Fibroblast of lung (primary cell): Measurements from ENCODE around the gene PEX11A. TPM values are rescaled to one million over a fixed set of nuclear protein-coding genes. Genes with fewer than 3 reads are reported as not detected.

Experiments
- DNase-seq, 2 donors: peaks; one replicate each; pipeline versions ENCODE4 v3.0.0 to v3.0.0-alpha.2; 2010; ENCODE audit warnings: low read depth in 2 of 2
- H2AFZ ChIP-seq: 2 replicates; pipeline ENCODE4 v1.5.1; 2012; ENCODE audit warnings: low read length, control low read depth, inconsistent platforms
- H3K27ac ChIP-seq: 2 replicates; pipeline ENCODE4 v1.5.1; 2011; ENCODE audit warnings: low read length, control low read depth; ENCODE audit not compliant: insufficient read depth
- H3K27me3 ChIP-seq: 2 replicates; pipeline ENCODE4 v1.5.1; 2011; ENCODE audit warnings: mild to moderate bottlenecking, low read length; ENCODE audit not compliant: control insufficient read depth, insufficient read depth
- H3K36me3 ChIP-seq: 2 replicates; pipeline ENCODE4 v1.5.1; 2011; ENCODE audit warnings: low read length; ENCODE audit not compliant: control insufficient read depth, insufficient read depth
- H3K4me1 ChIP-seq: 2 replicates; pipeline ENCODE4 v1.5.1; 2011; ENCODE audit warnings: low read length; ENCODE audit not compliant: control insufficient read depth, insufficient read depth; ENCODE audit errors: extremely low read depth
- H3K4me2 ChIP-seq: 2 replicates; pipeline ENCODE4 v1.5.1; 2011; ENCODE audit warnings: low read length, control low read depth; ENCODE audit not compliant: insufficient read depth; ENCODE audit errors: extremely low read depth
- H3K4me3 ChIP-seq, 4 experiments: fragments of 200-600 bp in 1 of 4; sonication (generic) in 1 of 4; replicated peaks in 1 of 4; 2 replicates each; pipeline ENCODE4 v1.5.1; 2011 to 2016; ENCODE audit warnings: low read length in 4 of 4, low read depth in 3 of 4, mild to moderate bottlenecking in 3 of 4, control low read depth in 2 of 4, inconsistent platforms in 1 of 4, mixed read lengths in 1 of 4; ENCODE audit not compliant: insufficient read depth in 1 of 4; ENCODE audit errors: control extremely low read depth in 1 of 4
- H3K79me2 ChIP-seq: 2 replicates; pipeline ENCODE4 v1.5.1; 2012; ENCODE audit warnings: mild to moderate bottlenecking, low read length, inconsistent platforms; ENCODE audit not compliant: control insufficient read depth, insufficient read depth
- H3K9ac ChIP-seq: 2 replicates; pipeline ENCODE4 v1.5.1; 2011; ENCODE audit warnings: mild to moderate bottlenecking, low read length, control low read depth; ENCODE audit not compliant: insufficient read depth
- H3K9me3 ChIP-seq: 2 replicates; pipeline ENCODE4 v1.5.1; 2012; ENCODE audit warnings: low read depth, low read length; ENCODE audit not compliant: control insufficient read depth, insufficient read depth
- H4K20me1 ChIP-seq: 2 replicates; pipeline ENCODE4 v1.5.1; 2011; ENCODE audit warnings: low read length; ENCODE audit not compliant: control insufficient read depth, insufficient read depth; ENCODE audit errors: extremely low read depth
- CTCF ChIP-seq, 2 donors: IDR thresholded peaks in 1 of 2; conservative IDR thresholded peaks in 1 of 2; 1 replicate in 1 of 2; 2 replicates in 1 of 2; pipeline ENCODE4 v1.5.1; 2011 to 2012; ENCODE audit warnings: low read length in 2 of 2, control low read depth in 1 of 2, inconsistent platforms in 1 of 2, low read depth in 1 of 2, mild to moderate bottlenecking in 1 of 2
- EZH2 ChIP-seq: IDR thresholded peaks from 2 replicates; pipeline ENCODE4 v1.5.1; 2012; ENCODE audit warnings: low read length, control low read depth, mild to moderate bottlenecking; ENCODE audit errors: missing control alignments
- polyA plus RNA-seq, 2 donors: library from polyadenylated mRNA; depleted of rRNA in 1 of 2; stranded (reverse) in 1 of 2; unstranded in 1 of 2; fragments of >200 nt; gene quantifications; 2 replicates each; pipeline ENCODE4 v1.2.1, GENCODE V29; 2011 to 2012; ENCODE audit warnings: missing spikeins in 1 of 2
- total RNA-seq: library from RNA; depleted of rRNA; stranded (reverse); fragments of >200 nt; gene quantifications from 2 replicates; pipeline ENCODE4 v1.2.1, GENCODE V29; 2014

PEX11A gene
- total and polyA plus RNA-seq, 2 donors (not counting 1 experiment from before 2014, with no cell fraction given), result 6.6 to 11.7 TPM

GRCh38 chr15:89672221-89673164 is 18.1 kb downstream of the PEX11A start:
- no peak overlapping the region for H3K4me3 ChIP-seq
- H3K9me3 ChIP-seq, result no peaks in the 10 kb centered on the region
- no peak overlapping the region for H3K27ac ChIP-seq
- H4K20me1 ChIP-seq, result no peaks in the 10 kb centered on the region
- H3K9ac ChIP-seq, result no peak overlapping the region
- no peaks in the 10 kb centered on the region for H3K4me1 ChIP-seq
- peak; percentile 43 to 51 for DNase-seq
- no peak overlapping the region for H2AFZ ChIP-seq
- H3K4me2 ChIP-seq, result no peak overlapping the region
- H3K79me2 ChIP-seq, result no peaks in the 10 kb centered on the region
- H3K27me3 ChIP-seq, result no peaks in the 10 kb centered on the region
- TF ChIP-seq EZH2, result no peak
- TF ChIP-seq CTCF (conservative IDR thresholded peaks at IDR 0.05 in 1 of 2, IDR thresholded peaks at IDR 0.05 in 1 of 2; ENCODE audit: low read depth in 1 of 2, low read length in 2 of 2), result no peak
- no peaks in the 10 kb centered on the region for H3K36me3 ChIP-seq

DNA sequence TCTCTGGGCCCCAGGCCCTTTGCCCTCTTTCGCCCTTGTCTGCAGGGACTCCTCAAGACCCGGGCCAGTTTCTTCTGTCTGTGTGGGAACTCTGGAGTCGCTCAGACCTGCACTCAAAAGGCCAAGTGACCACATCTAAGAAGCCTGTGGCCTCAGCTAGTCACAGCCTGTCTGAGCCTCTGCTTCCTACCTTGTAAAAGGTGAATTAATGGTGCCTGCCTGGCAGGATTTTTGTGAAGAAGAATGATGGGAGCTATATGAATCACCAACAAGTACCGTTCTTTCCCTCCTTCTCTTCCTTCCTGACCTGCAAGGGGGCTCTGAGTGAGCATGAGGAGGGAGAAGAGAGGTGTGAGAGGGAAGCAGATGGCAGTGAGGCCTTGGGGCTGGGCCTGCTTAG is 18.9 kb downstream of the PEX11A start:
- H3K36me3 ChIP-seq, result no peaks in the 10 kb centered on the region
- DNase-seq, result no peak
- no peaks in the 10 kb centered on the region for H3K79me2 ChIP-seq
- no peak overlapping the region for H3K4me3 ChIP-seq
- no peak overlapping the region for H3K4me2 ChIP-seq
- no peak overlapping the region for H3K9ac ChIP-seq
- H2AFZ ChIP-seq, result no peak overlapping the region
- H4K20me1 ChIP-seq, result no peaks in the 10 kb centered on the region
- no peak for TF ChIP-seq CTCF (conservative IDR thresholded peaks at IDR 0.05 in 1 of 2, IDR thresholded peaks at IDR 0.05 in 1 of 2; ENCODE audit: low read depth in 1 of 2, low read length in 2 of 2)
- TF ChIP-seq EZH2, result no peak
- no peaks in the 10 kb centered on the region for H3K9me3 ChIP-seq
- no peaks in the 10 kb centered on the region for H3K4me1 ChIP-seq
- no peak overlapping the region for H3K27ac ChIP-seq
- no peaks in the 10 kb centered on the region for H3K27me3 ChIP-seq

- Histone ChIP-seq H3K9me3 (no peaks in the 10 kb centered on the region), H3K36me3 (no peaks in the 10 kb centered on the region), H4K20me1 (no peaks in the 10 kb centered on the region), H2AFZ (no peak overlapping the region), H3K4me2 (no peak overlapping the region), H3K27me3 (no peaks in the 10 kb centered on the region), H3K9ac (no peak overlapping the region), H3K4me1 (no peaks in the 10 kb centered on the region), H3K4me3 (no peak overlapping the region), H3K79me2 (no peaks in the 10 kb centered on the region), H3K27ac (no peak overlapping the region)
- no peak for TF ChIP-seq CTCF (conservative IDR thresholded peaks at IDR 0.05 in 1 of 2, IDR thresholded peaks at IDR 0.05 in 1 of 2; ENCODE audit: low read depth in 1 of 2, low read length in 2 of 2)
- no peak for TF ChIP-seq EZH2
- no peak for DNase-seq
Measured at GRCh38 chr15:89670971-89671560, 19.5 kb downstream of the PEX11A start.
